ENCODE measurements around the gene LEFTY2. TPM values are rescaled to one million over a fixed set of nuclear protein-coding genes. Genes with fewer than 3 reads are reported as not detected.
"Not testable (repeated sequence)": the region's sequence is repeated elsewhere in the genome, so short reads cannot be mapped to it uniquely, and the experiment has no call there.

The LEFTY2 gene
- total RNA-seq, 2 donors from 2014 or later = 7.9 TPM; not detected in 1

GRCh38 chr1:225888898-225889601 lies 52.0 kb downstream of the LEFTY2 start, which contains the start of gene LEFTY1:
Gene LEFTY1, minus strand, starts transcription at chr1:225889146. Its CDS starts 80 bp downstream, at chr1:225889066.
- H3K4me1 ChIP-seq (replicated peaks) = peaks cover 10% of the 10 kb centered on the region
- no peaks in the 10 kb centered on the region for H3K36me3 ChIP-seq
- H3K9me3 ChIP-seq = no peaks in the 10 kb centered on the region
- no peak for TF ChIP-seq POLR2AphosphoS5 (IDR thresholded peaks at IDR 0.05)
- no peak for TF ChIP-seq POLR2A (IDR thresholded peaks at IDR 0.05)
- no peak for TF ChIP-seq CTCF (IDR thresholded peaks at IDR 0.05)
- intact Hi-C loops (cut with DNase I) = no loop called here
- H3K27ac ChIP-seq = peak within 1 kb of the TSS; percentile 86 to 91
- H3K27me3 ChIP-seq (replicated peaks; ENCODE audit: insufficient read depth) = no peaks in the 10 kb centered on the region
- WGBS = 66% methylated on average over 6 of the region's 11 CpGs
- H3K4me3 ChIP-seq = no peak within 1 kb of the TSS
- no peak for DNase-seq (ENCODE audit: low spot score)

- peak overlapping the region in 1 of 2 donors; percentile 91 for H3K27ac ChIP-seq
Measured at GRCh38 chr1:225888289-225888897, 52.6 kb downstream of the LEFTY2 start.

GRCh38 chr1:225887554-225888288 lies 53.3 kb downstream of the LEFTY2 start:
- intact Hi-C loops (cut with DNase I); DNase-seq (ENCODE audit: low spot score); H3K9me3 ChIP-seq; H3K36me3 ChIP-seq; H3K4me3 ChIP-seq; H3K27me3 ChIP-seq (replicated peaks; ENCODE audit: insufficient read depth): not testable (repeated sequence)
- WGBS = 43% methylated on average over 3 of the region's 56 CpGs
- Histone ChIP-seq H3K4me1 (replicated peaks) (peaks cover 10% of the 10 kb centered on the region), H3K27ac (peak overlapping the region in 1 of 2 donors; percentile 30)

More at GRCh38 chr1:225888289-225888897, 52.6 kb downstream of the LEFTY2 start:
- intact Hi-C loops (cut with DNase I) = no loop called here
- TF ChIP-seq CTCF (IDR thresholded peaks at IDR 0.05) (no peak), POLR2A (IDR thresholded peaks at IDR 0.05) (no peak), POLR2AphosphoS5 (IDR thresholded peaks at IDR 0.05) (no peak)
- DNase-seq (ENCODE audit: low spot score) = no peak
- no peaks in the 10 kb centered on the region for H3K9me3 ChIP-seq
- peaks cover 10% of the 10 kb centered on the region for H3K4me1 ChIP-seq (replicated peaks)
- no peak overlapping the region for H3K4me3 ChIP-seq
- H3K27me3 ChIP-seq (replicated peaks; ENCODE audit: insufficient read depth) = no peaks in the 10 kb centered on the region
- no peaks in the 10 kb centered on the region for H3K36me3 ChIP-seq
- 94% methylated on average over 18 of the region's 18 CpGs for WGBS

- 93% methylated on average over 7 of the region's 7 CpGs for WGBS
- H3K4me1 ChIP-seq (replicated peaks) = peaks cover 10% of the 10 kb centered on the region
- TF ChIP-seq CTCF (IDR thresholded peaks at IDR 0.05) = no peak
- TF ChIP-seq POLR2AphosphoS5 (IDR thresholded peaks at IDR 0.05) = no peak
- TF ChIP-seq POLR2A (IDR thresholded peaks at IDR 0.05) = no peak
- DNase-seq (ENCODE audit: low spot score) = no peak
- no peak overlapping the region for H3K4me3 ChIP-seq
- no peak overlapping the region for H3K27ac ChIP-seq
- no peaks in the 10 kb centered on the region for H3K27me3 ChIP-seq (replicated peaks; ENCODE audit: insufficient read depth)
- intact Hi-C loops (cut with DNase I) = no loop called here
- H3K9me3 ChIP-seq = no peaks in the 10 kb centered on the region
- no peaks in the 10 kb centered on the region for H3K36me3 ChIP-seq
Measured at GRCh38 chr1:225887030-225887314, 54.0 kb downstream of the LEFTY2 start.

Small RNA genes lying within 50 kb of the gene (microRNA-seq; reads per million reads assigned to microRNA genes)
- gene MIR6741 = 0.67 reads per million

Small RNA genes lying within 50 kb of the gene (small RNA-seq; reads per million reads assigned to genes)
- 0 reads per million in 2 donors for gene AL117348.1
- 0 reads per million in 2 donors for gene NDUFA3P3

Other genes starting within 250 kb of the LEFTY2 start
- gene SRP9, start 163.4 kb downstream of the LEFTY2 start, total RNA-seq = 100 to 1,000 TPM; 168 to 324 TPM
- gene EPHX1, start 131.1 kb downstream of the LEFTY2 start, total RNA-seq = 100 to 1,000 TPM; 151 to 232 TPM
- 100 to 1,000 TPM; 141 to 192 TPM for gene TMEM63A, start 58.8 kb downstream of the LEFTY2 start, total RNA-seq
- gene LEFTY1, start 52.1 kb downstream of the LEFTY2 start, total RNA-seq = 1 to 10 TPM; 1.7 to 2.0 TPM
- 10 to 100 TPM; 70.8 to 80.2 TPM for gene PYCR2, start 17.0 kb downstream of the LEFTY2 start, total RNA-seq
- gene SDE2, start 58.1 kb upstream of the LEFTY2 start, total RNA-seq = 10 to 100 TPM; 19.9 to 24.8 TPM
- 100 to 1,000 TPM; 400 to 481 TPM for gene H3-3A, start 121.5 kb upstream of the LEFTY2 start, total RNA-seq
- 10 to 100 TPM; 42.0 to 46.7 TPM for gene ACBD3, start 245.5 kb upstream of the LEFTY2 start, total RNA-seq

Measured in prostate gland (tissue), 2 donors.